ENCODE results near the gene CPSF7. TPM values are rescaled to one million over a fixed set of nuclear protein-coding genes. Genes with fewer than 3 reads are reported as not detected.

Gene CPSF7
- total RNA-seq, 1 donor from 2014 or later: 80.0 TPM

- no peak overlapping the region for H3K4me3 Mint-ChIP-seq (ENCODE audit: unreplicated experiment)
- no peak for TF ChIP-seq CTCF (IDR thresholded peaks at IDR 0.05)
- H3K27ac Mint-ChIP-seq (ENCODE audit: unreplicated experiment): no peak overlapping the region
- H3K27me3 Mint-ChIP-seq (ENCODE audit: unreplicated experiment): no peaks in the 10 kb centered on the region
- H3K36me3 Mint-ChIP-seq (ENCODE audit: unreplicated experiment): peaks cover 2% of the 10 kb centered on the region
- peaks cover 21% of the 10 kb centered on the region for H3K4me1 Mint-ChIP-seq (ENCODE audit: unreplicated experiment)
- H3K9me3 Mint-ChIP-seq (ENCODE audit: unreplicated experiment): no peaks in the 10 kb centered on the region
- no peak for DNase-seq (ENCODE audit: extremely low spot score, unreplicated experiment)
Observed at GRCh38 chr11:61358566-61358965, 71.2 kb downstream of the CPSF7 start.

GRCh38 chr11:61357894-61358239 is 71.9 kb downstream of the CPSF7 start:
- Mint-ChIP-seq H3K4me1 (ENCODE audit: unreplicated experiment) (peaks cover 15% of the 10 kb centered on the region), H3K9me3 (ENCODE audit: unreplicated experiment) (no peaks in the 10 kb centered on the region), H3K27ac (ENCODE audit: unreplicated experiment) (no peak overlapping the region), H3K27me3 (ENCODE audit: unreplicated experiment) (no peaks in the 10 kb centered on the region), H3K4me3 (ENCODE audit: unreplicated experiment) (no peak overlapping the region), H3K36me3 (ENCODE audit: unreplicated experiment) (peaks cover 9% of the 10 kb centered on the region)
- no peak for DNase-seq (ENCODE audit: extremely low spot score, unreplicated experiment)
- TF ChIP-seq CTCF (IDR thresholded peaks at IDR 0.05): no peak

- Mint-ChIP-seq H3K36me3 (ENCODE audit: unreplicated experiment) (peaks cover 13% of the 10 kb centered on the region), H3K4me3 (ENCODE audit: unreplicated experiment) (no peak overlapping the region), H3K4me1 (ENCODE audit: unreplicated experiment) (peaks cover 12% of the 10 kb centered on the region), H3K27me3 (ENCODE audit: unreplicated experiment) (no peaks in the 10 kb centered on the region), H3K9me3 (ENCODE audit: unreplicated experiment) (no peaks in the 10 kb centered on the region), H3K27ac (ENCODE audit: unreplicated experiment) (no peak overlapping the region)
- TF ChIP-seq CTCF (IDR thresholded peaks at IDR 0.05): no peak
- no peak for DNase-seq (ENCODE audit: extremely low spot score, unreplicated experiment)
Observed at GRCh38 chr11:61357233-61357893, 72.4 kb downstream of the CPSF7 start.

GRCh38 chr11:61356706-61357105 is 73.1 kb downstream of the CPSF7 start:
- Mint-ChIP-seq H3K27ac (ENCODE audit: unreplicated experiment) (no peak overlapping the region), H3K27me3 (ENCODE audit: unreplicated experiment) (no peaks in the 10 kb centered on the region), H3K36me3 (ENCODE audit: unreplicated experiment) (peaks cover 13% of the 10 kb centered on the region), H3K4me1 (ENCODE audit: unreplicated experiment) (peaks cover 12% of the 10 kb centered on the region), H3K4me3 (ENCODE audit: unreplicated experiment) (no peak overlapping the region), H3K9me3 (ENCODE audit: unreplicated experiment) (no peaks in the 10 kb centered on the region)
- TF ChIP-seq CTCF (IDR thresholded peaks at IDR 0.05): no peak
- DNase-seq (ENCODE audit: extremely low spot score, unreplicated experiment): no peak

GRCh38 chr11:61354208-61354607 is 75.6 kb downstream of the CPSF7 start:
- no peaks in the 10 kb centered on the region for H3K27me3 Mint-ChIP-seq (ENCODE audit: unreplicated experiment)
- DNase-seq (ENCODE audit: extremely low spot score, unreplicated experiment): no peak
- H3K4me3 Mint-ChIP-seq (ENCODE audit: unreplicated experiment): no peak overlapping the region
- no peak for TF ChIP-seq CTCF (IDR thresholded peaks at IDR 0.05)
- no peaks in the 10 kb centered on the region for H3K9me3 Mint-ChIP-seq (ENCODE audit: unreplicated experiment)
- H3K36me3 Mint-ChIP-seq (ENCODE audit: unreplicated experiment): peaks cover 16% of the 10 kb centered on the region
- no peaks in the 10 kb centered on the region for H3K4me1 Mint-ChIP-seq (ENCODE audit: unreplicated experiment)
- H3K27ac Mint-ChIP-seq (ENCODE audit: unreplicated experiment): no peak overlapping the region

All from osteocyte (in vitro differentiated cells).